HG03378 (cell line): ENCODE measurements around the gene RASSF5.

Experiments used
- ATAC-seq: cut with Tn5 transposase; IDR thresholded peaks from one replicate; pipeline ENCODE4 v1.9.1; 2021; ENCODE audit warnings: mild to moderate bottlenecking, moderate library complexity; ENCODE audit not compliant: unreplicated experiment

RASSF5 gene

DNA sequence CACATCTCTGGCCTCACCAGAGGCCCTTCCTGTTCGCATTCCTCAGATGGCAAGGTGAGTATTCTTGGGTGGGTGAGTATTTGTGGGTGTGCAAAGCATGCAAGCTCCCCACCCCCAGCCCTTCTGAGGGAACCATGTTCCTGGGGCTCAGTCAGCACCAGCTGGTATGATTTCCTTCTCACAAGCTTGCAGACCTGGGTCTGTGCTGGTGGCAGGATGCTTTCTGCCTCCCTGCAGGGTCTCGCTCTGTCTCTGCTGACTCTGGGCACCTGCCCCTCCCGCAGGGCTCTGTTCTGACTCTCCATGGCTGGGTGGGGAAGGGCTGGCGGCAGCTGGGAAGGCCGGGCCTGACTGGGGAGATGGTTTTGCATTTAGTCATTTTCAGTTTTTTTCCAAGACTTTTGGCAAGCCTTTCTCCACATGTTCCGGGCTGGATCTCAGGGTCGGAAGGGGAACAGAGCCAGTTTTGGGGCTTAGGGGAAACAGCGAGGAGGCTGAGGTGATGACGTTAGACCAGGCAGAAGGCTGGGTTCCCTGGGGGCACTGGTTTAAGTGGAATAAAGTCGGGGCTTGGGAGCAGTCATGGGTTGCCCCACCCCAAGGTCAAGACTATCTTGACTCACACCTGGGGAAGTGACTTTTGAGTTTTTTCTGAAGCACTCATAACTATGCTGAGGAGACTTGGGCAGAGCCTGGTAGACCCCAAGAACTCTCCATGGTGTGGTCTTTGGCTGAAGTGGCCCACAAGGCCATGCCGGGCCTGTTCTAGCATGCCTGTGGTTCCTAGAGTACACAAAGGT lies 6.2 kb downstream of the RASSF5 start:
- no peak for ATAC-seq

DNA sequence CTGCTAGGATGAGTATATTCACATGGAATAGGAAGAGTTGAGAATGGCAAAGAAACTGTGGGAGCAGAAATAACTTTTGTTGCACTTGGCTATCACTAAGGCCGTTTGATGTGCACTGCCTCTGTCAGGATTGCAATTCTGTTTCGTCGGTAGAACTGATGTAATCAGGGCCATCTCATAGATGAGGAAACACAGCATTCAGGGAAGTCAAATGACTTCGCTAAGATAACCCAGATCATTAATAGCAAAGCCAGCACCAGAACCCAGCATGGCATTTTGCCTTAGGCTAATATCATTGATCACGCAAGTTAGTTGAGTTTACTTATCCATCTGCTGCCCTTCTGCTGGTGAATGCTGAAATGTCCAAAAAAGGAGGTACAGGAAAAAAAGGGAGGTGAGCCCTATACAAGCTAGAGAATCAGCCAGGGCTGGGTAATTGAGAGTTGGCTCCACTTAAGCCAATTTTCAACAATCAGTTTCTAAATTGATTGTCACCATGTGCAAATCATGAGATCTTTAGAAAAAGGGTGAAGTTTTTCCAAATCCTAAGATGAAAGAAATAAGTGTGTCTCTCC lies 7.6 kb downstream of the RASSF5 start:
- ATAC-seq: no peak

DNA sequence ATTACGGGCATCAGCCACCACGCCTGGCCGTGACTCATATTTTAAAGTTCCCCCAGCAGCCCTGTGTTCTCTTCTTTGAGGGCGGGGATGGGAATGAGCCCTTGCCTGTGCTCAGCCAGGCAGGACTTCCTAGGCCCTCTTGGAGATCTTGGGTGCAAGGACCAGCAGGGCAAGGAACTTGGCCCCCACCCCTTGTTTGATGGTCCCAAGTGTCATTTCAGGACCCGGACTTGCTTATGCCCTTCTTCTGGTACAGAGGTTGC lies 9.3 kb downstream of the RASSF5 start:
- no peak for ATAC-seq

DNA sequence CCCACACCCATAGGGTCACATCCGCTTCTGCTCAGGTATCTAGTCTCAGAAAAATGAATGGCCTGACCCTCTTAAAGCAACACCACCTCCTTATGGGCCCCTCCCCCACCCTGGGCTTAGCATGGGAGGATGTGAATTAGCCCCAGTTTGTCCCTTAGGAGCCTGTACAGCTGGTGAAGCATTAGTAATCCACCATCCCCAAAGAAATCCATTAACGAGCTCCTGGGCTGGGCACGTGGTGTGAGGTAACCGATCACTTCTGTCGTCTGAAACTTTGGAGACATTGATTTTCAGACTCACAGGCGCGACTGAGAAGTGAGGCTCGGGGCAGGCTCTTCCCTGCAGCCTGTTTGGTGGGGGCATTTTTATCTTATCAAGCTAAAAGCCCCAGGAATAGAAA lies 10.5 kb downstream of the RASSF5 start:
- ATAC-seq: no peak

DNA sequence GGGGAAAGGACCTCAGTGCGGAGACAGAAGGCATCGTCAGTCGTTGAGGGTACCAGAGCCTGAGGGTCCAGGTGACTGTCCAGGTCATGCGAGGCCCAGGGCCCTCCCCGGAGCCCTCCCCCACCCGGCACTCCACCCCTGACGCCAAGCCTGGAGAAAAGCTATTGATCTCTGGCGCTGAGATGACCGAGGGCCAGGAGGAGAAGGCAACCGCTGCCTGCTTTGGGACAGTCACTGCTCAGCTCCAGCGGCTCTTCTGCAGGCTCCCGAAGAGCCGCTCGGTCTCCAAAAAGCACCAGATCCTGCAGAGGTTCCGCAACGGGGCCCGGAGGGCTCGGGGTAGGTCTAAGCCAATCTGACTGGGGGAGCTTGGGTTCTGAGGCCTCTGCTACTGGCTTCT lies 10.9 kb downstream of the RASSF5 start:
- ATAC-seq: no peak

DNA sequence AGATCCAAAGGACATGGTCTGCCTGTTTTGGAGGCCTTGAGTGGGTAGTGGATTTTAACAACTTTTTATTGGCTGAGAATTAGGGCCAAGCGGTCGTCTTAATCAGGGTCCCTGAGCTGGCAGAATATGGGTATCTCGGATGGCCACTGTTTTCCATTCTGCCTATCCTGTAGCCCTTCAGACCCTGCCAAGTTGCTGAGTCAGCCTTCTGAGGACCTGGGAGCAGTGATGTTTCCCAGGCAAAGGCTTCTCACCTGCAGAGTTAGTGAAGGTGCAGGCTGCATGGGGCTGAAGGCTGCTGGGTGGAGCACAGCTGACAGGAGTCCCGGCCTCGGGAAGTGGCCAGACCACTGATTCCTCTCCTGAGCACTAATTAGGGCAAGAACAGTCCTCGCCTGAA lies 11.4 kb downstream of the RASSF5 start:
- ATAC-seq: no peak

DNA sequence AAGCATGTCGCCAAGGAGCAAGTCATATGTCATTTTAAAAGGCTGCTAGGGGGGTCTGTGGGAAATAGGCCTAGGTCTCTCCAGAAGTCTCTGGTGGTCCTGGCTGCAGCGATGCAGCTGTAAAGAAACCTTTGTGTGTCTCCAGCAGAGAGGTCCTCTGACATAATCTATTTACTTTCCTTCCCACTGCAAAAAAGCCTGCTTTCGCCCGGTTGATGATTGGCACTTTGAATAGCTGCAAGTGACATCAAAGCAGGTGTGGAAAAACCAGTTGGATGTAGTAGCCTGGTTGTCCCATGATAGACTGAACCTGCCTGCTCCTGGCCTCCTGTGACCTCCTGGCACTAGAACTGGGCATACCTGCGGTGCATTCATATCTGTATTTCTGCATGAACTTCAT lies 13.8 kb downstream of the RASSF5 start:
- ATAC-seq: no peak

DNA sequence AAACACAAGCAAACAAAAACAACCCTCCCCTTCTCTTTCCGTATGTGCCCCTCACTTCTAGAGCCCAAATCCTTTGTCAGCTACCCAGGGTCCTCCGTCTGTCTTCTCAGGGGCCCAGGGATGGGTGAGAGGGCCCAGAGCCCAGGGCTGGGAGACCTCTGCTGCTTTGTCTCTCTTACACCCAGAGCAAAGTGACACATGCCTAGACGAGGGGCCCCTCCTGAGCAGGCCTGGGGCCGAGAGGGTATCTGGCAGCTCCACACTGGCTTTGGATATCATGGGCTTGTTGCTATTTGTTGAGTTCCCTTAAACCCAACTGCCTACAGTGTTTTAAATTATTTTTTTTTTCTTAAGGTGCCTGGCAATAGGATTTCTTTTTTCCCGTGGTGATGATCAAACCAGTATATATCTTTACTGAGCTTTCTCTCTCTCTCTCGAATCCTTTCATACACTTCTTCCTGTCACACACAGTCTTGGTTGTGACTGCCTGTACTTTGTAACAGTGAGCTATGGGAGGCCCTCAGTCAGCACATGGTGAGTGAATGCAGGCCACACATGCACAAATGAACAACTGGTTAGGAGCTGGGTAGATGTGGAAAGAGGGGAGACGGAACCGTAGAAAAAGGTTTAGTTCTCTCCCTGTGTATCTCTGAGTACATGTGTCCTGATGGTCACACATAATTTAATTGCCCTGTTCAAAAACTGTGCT lies 14.5 kb downstream of the RASSF5 start:
- no peak for ATAC-seq

DNA sequence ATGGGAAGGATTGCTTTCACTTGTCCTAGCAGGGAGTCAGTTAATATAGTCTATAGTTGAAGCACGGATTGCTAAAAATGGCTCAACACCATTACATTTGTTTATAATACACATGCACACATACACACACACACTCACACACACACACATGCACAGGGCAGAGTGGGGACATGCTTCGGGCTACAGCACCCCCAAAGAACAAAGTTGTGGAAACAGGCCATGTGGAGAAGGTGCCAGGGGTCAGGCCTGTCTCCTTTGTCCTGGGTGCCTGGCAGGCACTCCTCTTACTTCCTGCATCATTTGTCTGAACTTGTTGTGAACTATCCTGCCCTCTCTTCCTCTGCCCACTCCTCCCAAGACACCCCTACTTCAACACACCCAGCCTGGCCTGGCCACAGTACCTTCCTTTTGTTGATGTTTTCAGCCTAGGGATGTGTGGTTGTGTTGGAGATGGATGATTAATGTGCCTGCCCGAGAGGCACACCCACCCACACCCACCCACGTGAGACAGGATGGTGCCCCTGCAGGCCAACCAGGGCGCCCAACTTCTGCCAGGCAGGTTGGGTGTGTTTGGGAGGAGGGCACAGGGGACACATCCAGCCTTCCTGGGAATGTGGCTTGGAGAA lies 17.5 kb downstream of the RASSF5 start:
- no peak for ATAC-seq

DNA sequence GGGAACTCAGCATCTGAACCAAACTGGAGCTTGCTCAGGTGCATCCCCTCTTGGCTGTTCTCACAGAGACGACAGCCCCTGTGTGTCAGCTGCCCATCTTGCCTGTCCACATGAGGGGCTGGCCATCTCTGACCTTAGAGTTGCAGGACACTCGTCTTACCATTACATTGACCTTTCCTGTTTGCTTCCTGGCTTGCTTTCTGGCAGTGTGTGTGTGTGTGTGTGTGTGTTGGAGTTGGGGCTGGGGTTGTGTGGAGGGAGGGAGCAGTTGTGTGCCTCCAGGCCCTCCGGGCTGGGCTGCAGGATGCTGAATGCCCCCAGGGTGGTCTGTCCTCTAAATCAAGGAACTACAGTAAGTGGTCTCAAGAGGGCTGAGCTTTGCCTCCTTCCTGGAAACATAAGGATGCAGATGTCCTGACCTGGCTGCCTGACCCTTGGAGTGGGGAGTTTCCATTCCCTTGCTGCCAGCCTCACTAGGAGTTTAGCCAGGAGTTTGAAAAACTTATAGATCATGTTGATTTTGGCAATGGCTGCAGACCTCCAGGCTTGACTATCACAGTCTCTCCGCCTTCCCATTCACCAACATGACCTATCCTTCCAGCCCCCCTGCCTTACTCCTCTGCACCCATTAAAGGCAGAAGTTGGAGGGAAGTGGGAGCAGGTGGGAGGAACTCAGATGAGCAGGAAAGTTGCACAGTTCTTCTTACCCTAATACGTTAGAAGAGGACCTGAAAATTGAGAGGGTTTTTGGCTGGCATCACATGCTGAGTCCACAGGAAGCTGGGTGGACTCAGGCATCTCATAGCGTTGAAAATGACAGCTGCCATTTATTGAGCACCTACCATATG lies 19.0 kb downstream of the RASSF5 start:
- ATAC-seq: no peak

DNA sequence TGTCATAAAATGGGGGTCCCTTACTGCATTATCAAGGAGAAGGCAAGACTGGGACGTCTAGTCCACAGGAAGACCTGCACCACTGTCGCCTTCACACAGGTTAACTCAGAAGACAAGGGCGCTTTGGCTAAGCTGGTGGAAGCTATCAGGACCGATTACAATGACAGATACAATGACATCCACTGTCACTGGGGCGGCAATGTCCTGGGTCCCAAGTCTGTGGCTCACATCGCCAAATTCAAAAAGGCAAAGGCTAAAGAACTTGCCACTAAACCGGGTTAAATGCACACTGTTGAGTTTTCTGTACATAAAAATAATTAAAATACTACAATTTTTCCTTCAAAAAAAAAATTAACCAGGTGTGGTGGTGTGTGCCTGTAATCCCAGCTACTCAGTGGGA lies 22.1 kb downstream of the RASSF5 start:
- ATAC-seq: no peak

DNA sequence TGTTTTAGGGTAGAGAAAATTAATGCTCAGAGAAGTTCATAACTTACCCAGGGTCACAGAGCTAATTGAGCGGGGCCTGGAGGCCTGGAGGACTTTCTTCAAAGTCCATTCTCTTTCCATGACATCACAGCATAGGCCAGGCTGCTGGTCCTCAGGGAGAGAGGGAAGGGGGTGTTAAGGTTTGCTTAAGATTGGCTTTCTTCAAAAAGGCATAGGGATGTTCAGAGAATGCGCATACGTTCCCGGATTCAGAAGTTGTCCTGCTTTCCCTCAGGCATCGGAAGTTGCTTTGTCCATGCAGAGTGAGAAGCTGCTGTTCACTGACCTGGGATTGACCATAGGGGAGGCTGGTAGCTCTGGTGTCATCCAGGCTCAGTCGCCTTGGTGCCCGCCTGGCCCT lies 25.0 kb downstream of the RASSF5 start:
- no peak for ATAC-seq

DNA sequence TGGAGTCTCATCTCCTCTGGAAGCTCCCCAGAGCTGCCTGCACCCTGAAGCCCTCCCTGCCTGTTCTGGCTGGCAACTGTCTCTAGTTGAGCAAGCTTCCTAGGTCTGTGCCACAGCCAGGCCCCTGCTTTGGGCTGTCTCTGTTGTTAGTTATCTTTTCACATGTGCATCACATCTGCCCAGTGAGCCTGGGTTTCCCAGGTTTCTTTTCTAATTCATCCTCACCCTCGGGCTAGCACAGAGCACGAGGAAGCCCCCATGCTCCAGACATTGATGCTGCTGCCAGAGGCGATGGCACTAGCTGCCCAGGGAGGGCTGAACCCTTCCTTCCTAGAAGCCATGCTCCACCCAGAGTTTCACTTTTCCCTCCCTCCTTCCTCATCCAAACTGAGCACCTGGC lies 27.2 kb downstream of the RASSF5 start:
- no peak for ATAC-seq

DNA sequence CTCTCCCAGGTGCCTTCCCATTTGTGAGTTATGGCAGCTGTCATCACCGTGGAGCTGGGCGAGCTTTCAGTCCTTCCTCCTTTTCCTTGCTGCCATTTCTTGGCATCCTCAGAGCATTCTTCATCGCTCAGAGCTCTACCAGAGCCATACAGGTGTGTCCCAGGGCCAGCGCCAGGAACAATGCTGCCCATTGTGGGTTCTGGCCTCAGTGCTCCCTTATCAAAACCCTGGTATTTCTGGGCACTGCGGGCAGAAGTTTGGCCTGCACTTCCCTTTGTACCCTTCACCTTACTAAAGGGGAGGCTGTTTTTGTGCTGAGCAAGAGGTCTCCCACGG lies 28.5 kb downstream of the RASSF5 start:
- ATAC-seq: no peak

DNA sequence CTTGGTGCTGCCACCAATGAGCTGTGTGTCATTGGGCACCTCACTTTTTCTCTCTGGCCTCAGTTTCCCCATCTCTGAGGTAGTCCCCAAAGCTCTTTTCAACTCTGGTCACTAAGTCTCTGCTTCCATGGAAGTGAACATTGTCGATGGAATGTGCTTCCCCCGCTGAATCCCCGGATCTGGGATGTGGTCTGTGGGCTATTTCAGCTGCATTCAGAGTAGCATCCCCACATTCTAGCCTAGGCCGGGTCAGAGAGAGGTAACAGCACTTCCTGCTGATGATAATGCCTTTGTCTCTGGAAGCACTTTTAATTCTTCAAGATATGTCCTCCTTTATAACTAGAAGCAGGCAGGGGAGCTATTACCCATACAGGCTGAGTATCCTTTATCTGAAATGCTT lies 29.8 kb downstream of the RASSF5 start:
- no peak for ATAC-seq

DNA sequence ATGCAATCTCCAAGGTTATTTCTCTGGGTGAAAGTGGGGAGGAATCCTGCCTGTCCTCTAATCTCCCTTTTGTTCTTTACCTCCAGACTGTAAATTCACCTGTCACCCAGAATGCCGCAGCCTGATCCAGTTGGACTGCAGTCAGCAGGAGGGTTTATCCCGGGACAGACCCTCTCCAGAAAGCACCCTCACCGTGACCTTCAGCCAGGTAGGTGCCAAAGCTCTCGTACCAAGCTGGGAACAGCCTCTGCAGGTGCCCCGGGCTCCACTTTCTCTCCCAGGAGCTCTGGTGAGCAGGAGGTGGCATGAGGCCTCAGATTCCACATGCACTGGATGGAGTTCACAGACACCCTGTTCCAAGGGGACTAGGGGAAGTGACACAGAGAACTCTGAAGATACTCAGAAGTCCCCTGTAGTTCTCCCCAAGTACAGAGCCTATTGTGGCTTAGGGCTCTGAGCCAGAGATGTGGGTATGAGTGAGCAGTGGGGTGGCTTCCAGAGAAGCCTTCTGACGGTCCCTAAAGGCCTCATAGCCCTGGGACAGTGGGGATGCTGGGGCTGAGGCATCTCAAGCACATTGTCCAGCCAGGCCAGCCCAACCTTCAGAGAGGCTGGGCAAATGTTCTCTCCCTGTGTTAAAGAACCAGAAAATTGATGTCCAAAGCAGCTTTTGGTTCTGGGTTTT lies 30.9 kb downstream of the RASSF5 start:
- ATAC-seq: no peak

DNA sequence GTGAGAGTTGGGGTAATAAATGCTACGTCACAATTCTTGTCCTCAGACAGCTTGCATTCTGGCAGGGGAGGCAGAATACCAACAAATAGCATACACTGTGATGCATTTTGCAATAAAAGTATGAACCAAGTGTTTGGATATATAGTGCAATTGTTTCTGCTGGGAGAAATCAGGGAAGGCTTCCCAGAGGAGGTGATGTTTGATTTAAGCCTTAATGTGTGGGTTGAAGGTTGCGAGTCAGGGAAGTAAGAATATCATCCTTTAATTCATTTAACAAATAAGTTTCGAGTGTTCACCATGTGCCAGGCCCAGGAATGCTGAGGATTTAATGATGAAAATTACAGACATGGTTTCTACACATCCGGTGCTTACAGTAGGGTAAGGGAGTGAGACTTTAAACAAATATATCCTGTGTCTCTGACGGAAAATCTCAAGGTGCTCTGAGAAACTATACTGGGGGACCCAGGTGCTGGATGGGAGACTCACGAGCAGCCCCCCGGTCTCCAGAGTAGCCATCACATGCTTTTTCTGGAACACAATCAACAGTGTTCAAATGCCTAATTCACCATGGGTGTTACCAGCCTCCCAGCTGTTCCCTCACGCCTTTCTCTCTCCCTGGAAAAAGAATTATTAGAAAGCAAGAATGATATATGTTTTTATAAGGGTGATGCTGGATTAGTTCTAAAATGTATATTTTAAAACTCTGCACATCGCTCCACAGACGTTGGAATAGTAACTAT lies 31.7 kb downstream of the RASSF5 start:
- no peak for ATAC-seq

DNA sequence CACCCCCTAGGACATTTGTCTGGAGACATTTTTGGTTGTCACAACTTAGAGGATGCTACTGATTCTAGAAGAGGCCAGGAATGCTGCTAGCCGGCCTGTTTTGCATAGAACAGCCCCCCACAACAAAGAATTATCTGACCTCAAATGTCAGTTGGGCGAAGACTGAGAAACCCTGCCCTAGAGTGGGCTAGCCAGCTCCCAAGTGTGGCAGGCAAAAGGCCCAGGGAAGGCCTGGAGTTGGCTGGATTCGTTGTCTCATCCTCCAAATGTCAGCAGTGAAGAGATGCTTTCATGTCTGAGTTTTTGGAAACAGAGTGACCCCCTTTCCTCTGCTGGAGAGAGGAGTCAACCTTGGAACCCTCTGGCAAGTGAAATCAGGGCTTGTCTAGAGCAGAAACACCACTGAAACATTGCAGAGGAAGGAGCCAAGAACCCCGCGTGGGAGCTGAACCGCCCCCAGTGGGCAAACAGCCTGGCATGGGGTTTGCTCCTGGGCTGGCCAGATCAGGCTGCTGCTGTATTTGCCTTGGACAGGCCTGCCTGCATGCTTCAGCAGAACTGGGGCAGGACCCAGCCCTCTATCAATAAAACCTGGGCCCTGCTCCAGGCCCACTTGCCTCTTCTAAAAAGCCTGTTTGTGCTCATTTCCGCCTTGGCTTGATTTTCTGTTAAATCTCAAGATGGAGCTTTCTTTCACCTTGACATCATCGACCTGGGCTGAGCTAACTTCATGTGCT lies 32.9 kb downstream of the RASSF5 start:
- no peak for ATAC-seq

DNA sequence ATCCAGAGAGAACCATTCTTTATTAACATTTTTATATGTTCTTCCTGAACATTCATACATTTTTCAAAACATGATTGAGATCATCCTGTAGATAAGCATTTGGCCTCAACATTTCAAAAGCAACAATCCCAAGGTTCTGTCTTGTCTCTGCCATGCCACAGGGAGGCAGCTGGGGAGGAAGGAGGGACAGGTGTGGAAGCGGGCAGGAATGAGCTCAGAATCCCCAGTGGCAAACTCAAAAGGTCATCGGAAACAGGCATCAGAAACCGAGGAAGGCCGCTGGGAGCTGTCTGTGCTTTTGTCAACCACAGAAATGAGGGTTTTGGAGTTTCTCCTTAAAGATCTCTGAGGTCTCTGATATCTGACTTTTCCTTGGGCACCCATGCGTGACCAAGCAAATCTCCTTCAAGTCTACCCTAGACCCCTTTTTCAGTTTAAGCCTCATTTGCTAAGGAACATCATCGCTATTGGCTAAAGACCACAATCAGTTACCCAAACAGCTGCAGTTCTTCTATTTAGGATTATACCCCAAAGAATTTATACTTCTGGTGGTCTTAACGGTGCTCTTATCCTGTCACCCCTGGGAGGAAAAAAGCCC lies 34.0 kb downstream of the RASSF5 start:
- no peak for ATAC-seq
